Measurements from ENCODE around the gene DPP3. TPM values are rescaled to one million over a fixed set of nuclear protein-coding genes. Genes with fewer than 3 reads are reported as not detected.

The DPP3 gene
- total and polyA plus RNA-seq, 8 donors, result 14.0 to 320 (median 28.2) TPM

- Histone ChIP-seq H3K27ac (no peak overlapping the region), H3K36me3 (peaks cover 0 to 6% (median 4%) of the 10 kb centered on the region in 4 donors), H3K4me1 (peaks cover 17 to 38% (median 37%) of the 10 kb centered on the region in 4 donors), H3K4me3 (no peak overlapping the region), H3K27me3 (peaks cover 0 to 4% (median 0%) of the 10 kb centered on the region in 3 donors), H3K9me3 (no peaks in the 10 kb centered on the region)
- TF ChIP-seq EP300 (IDR thresholded peaks at IDR 0.05) (no peak), CTCF (IDR thresholded peaks at IDR 0.05) (no peak), POLR2AphosphoS5 (IDR thresholded peaks at IDR 0.05) (no peak), POLR2A (IDR thresholded peaks at IDR 0.05) (no peak)
- WGBS, 5 donors, result 40 to 55% (median 51%) methylated on average over 11 of the region's 11 CpGs
- intact Hi-C loops (cut with DNase I; ENCODE audit: low total_unique reads), result no loop called here
- DNase-seq, result no peak
Measured at GRCh38 chr11:66548041-66548440, 67.8 kb downstream of the DPP3 start.

GRCh38 chr11:66548774-66549630 lies 68.8 kb downstream of the DPP3 start:
- no peak for TF ChIP-seq POLR2AphosphoS5 (IDR thresholded peaks at IDR 0.05)
- no peak for TF ChIP-seq CTCF (IDR thresholded peaks at IDR 0.05)
- TF ChIP-seq EP300 (IDR thresholded peaks at IDR 0.05), result no peak
- TF ChIP-seq POLR2A (IDR thresholded peaks at IDR 0.05), result no peak
- DNase-seq, result no peak
- intact Hi-C loops (cut with DNase I; ENCODE audit: low total_unique reads), result no loop called here
- no peak overlapping the region for H3K4me3 ChIP-seq
- peaks cover 0 to 4% (median 0%) of the 10 kb centered on the region in 3 donors for H3K27me3 ChIP-seq
- peaks cover 17 to 30% (median 29%) of the 10 kb centered on the region in 4 donors for H3K4me1 ChIP-seq
- no peak overlapping the region for H3K27ac ChIP-seq
- no peaks in the 10 kb centered on the region for H3K36me3 ChIP-seq
- WGBS, 5 donors, result 50 to 58% (median 52%) methylated on average over 16 of the region's 16 CpGs
- H3K9me3 ChIP-seq, result no peaks in the 10 kb centered on the region

- 82 to 97% (median 94%) methylated on average over 3 of the region's 3 CpGs for WGBS, 5 donors
- H3K27me3 ChIP-seq, result peaks cover 0 to 4% (median 0%) of the 10 kb centered on the region in 3 donors
- no peak overlapping the region for H3K4me3 ChIP-seq
- no peak overlapping the region for H3K27ac ChIP-seq
- intact Hi-C loops (cut with DNase I; ENCODE audit: low total_unique reads), result no loop called here
- TF ChIP-seq POLR2A (IDR thresholded peaks at IDR 0.05) (no peak), CTCF (IDR thresholded peaks at IDR 0.05) (no peak), EP300 (IDR thresholded peaks at IDR 0.05) (no peak), POLR2AphosphoS5 (IDR thresholded peaks at IDR 0.05) (no peak)
- no peak for DNase-seq
- H3K4me1 ChIP-seq, result peaks cover 17 to 24% (median 22%) of the 10 kb centered on the region in 4 donors
- no peaks in the 10 kb centered on the region for H3K36me3 ChIP-seq
- no peaks in the 10 kb centered on the region for H3K9me3 ChIP-seq
Measured at GRCh38 chr11:66549696-66550095, 69.5 kb downstream of the DPP3 start.

- DNase-seq, result no peak
- Histone ChIP-seq H3K4me1 (peaks cover 9 to 13% (median 12%) of the 10 kb centered on the region in 4 donors), H3K36me3 (no peaks in the 10 kb centered on the region), H3K27me3 (peaks cover 0 to 4% (median 0%) of the 10 kb centered on the region in 3 donors), H3K4me3 (no peak overlapping the region), H3K27ac (no peak overlapping the region), H3K9me3 (no peaks in the 10 kb centered on the region)
- 79 to 91% (median 85%) methylated on average over 4 of the region's 4 CpGs for WGBS, 5 donors
- TF ChIP-seq CTCF (IDR thresholded peaks at IDR 0.05) (no peak), POLR2A (IDR thresholded peaks at IDR 0.05) (no peak), POLR2AphosphoS5 (IDR thresholded peaks at IDR 0.05) (no peak), EP300 (IDR thresholded peaks at IDR 0.05) (no peak)
- intact Hi-C loops (cut with DNase I; ENCODE audit: low total_unique reads), result no loop called here
Measured at GRCh38 chr11:66550887-66551286, 70.7 kb downstream of the DPP3 start.
